ENCODE measurements around the gene CYBA. TPM values are rescaled to one million over a fixed set of nuclear protein-coding genes. Genes with fewer than 3 reads are reported as not detected.

The CYBA gene
- total and polyA plus RNA-seq, 2 of the 4 experiments (the other 2 are of a cell fraction): 65.6 to 169 TPM

GRCh38 chr16:88599825-88600538 lies 50.9 kb downstream of the CYBA start:
- Histone ChIP-seq H3K27me3 (ENCODE audit: control insufficient read depth, insufficient read depth, low read length) (no peaks in the 10 kb centered on the region), H3K9me1 (ENCODE audit: insufficient read depth, low read length) (peaks cover 8% of the 10 kb centered on the region; the same call in 1 of the 2 replicates), H3K27ac (ENCODE audit: insufficient read depth, low read length) (no peak overlapping the region), H4K20me1 (ENCODE audit: insufficient read depth, low read length) (peaks cover 20% of the 10 kb centered on the region), H2AK5ac (ENCODE audit: low read depth, low read length) (no peak overlapping the region), H2AFZ (replicated peaks; ENCODE audit: low read length, poor library complexity) (no peak overlapping the region), H3K9me3 (ENCODE audit: control insufficient read depth, insufficient read depth, low read length) (no peaks in the 10 kb centered on the region), H3K4me1 (ENCODE audit: control insufficient read depth, insufficient read depth, low read length) (no peaks in the 10 kb centered on the region), H2AK9ac (replicated peaks; ENCODE audit: low read depth, low read length, poor library complexity) (peak overlapping the region; percentile 50), H3K14ac (replicated peaks; ENCODE audit: low read depth, low read length) (no peak overlapping the region), H4K5ac (ENCODE audit: low read depth, low read length) (no peak overlapping the region), H3K56ac (ENCODE audit: extremely low read depth, insufficient read depth, low read length) (no peak overlapping the region), H2BK20ac (ENCODE audit: low read depth, low read length) (no peak overlapping the region), H4K91ac (ENCODE audit: insufficient read depth, low read depth, low read length) (no peak overlapping the region), H2BK120ac (ENCODE audit: low read depth, low read length) (no peak overlapping the region), H2BK15ac (ENCODE audit: low read depth, low read length) (no peak overlapping the region), H3K18ac (ENCODE audit: low read depth, low read length) (no peak overlapping the region), H3K79me1 (ENCODE audit: low read depth in 1 of 2, low read length in 2 of 2) (peaks cover 0 to 55% of the 10 kb centered on the region in 2 experiments; a peak in 3 of 4 replicates), H4K8ac (ENCODE audit: low read depth in 2 of 2, low read length in 2 of 2) (no peak overlapping the region), H3K23ac (ENCODE audit: low read depth, low read length) (no peak overlapping the region), H3K36me3 (ENCODE audit: control insufficient read depth, insufficient read depth, low read length) (peaks cover 49% of the 10 kb centered on the region), H2BK5ac (ENCODE audit: low read depth, low read length, poor library complexity, severe bottlenecking) (no peak overlapping the region), H3K4me3 (ENCODE audit: insufficient read depth, low read depth, low read length) (no peak overlapping the region), H3K4ac (ENCODE audit: low read depth, low read length) (no peak overlapping the region), H3K9ac (ENCODE audit: low read depth, low read length) (no peak overlapping the region), H3K4me2 (ENCODE audit: low read depth, low read length) (no peak overlapping the region)
- in situ Hi-C loops (cut with MboI; ENCODE audit: low sequenced_read_pairs): no loop called here
- WGBS, 2 experiments (ENCODE audit: extremely low coverage in 2 of 2, insufficient read length in 1 of 2): 89% methylated on average over 10 of the region's 25 CpGs; no CpG with 5 or more reads in 1 of the 2 experiments
- DNase-seq (no peak), ATAC-seq (ENCODE audit: low read depth) (no peak)
- ChIA-PET CTCF (no interaction called here), POLR2A (ENCODE audit: unreplicated experiment) (no interaction called here)
- BruUV-seq (replicated peaks): no TSS peak
- dilution Hi-C loops (cut with HindIII; ENCODE audit: low sequenced_read_pairs, unreplicated experiment): no loop called here
- intact Hi-C loops (cut with micrococcal nuclease): no loop called here
- TF ChIP-seq BHLHE40 (IDR thresholded peaks at IDR 0.05; ENCODE audit: low read depth, low read length) (no peak), CEBPB (IDR thresholded peaks at IDR 0.05; ENCODE audit: low read depth, low read length) (peak; percentile 89)

All from IMR-90 (cell line).